Dendritic cell treated with granulocyte-macrophage colony-stimulating factor and Interleukin-4, amounts not matched to agents 40 ng/mL and 50 ng/mL, for 4 days (primary cell): ENCODE results near the gene ADI1.

Source experiments
- H3K27ac Mint-ChIP-seq: one replicate; pipeline ENCODE4 v1.8.0; 2022; ENCODE audit warnings: mild to moderate bottlenecking, mixed read lengths
- H3K27me3 Mint-ChIP-seq: one replicate; pipeline ENCODE4 v1.8.0; 2022; ENCODE audit warnings: mild to moderate bottlenecking, mixed read lengths
- H3K36me3 Mint-ChIP-seq: one replicate; pipeline ENCODE4 v1.8.0; 2022; ENCODE audit warnings: low read depth, mixed read lengths
- H3K4me1 Mint-ChIP-seq: one replicate; pipeline ENCODE4 v1.8.0; 2022; ENCODE audit warnings: low read depth, mixed read lengths
- H3K4me3 Mint-ChIP-seq: one replicate; pipeline ENCODE4 v1.8.0; 2022; ENCODE audit warnings: mild to moderate bottlenecking, moderate library complexity, mixed read lengths
- H3K9me3 Mint-ChIP-seq: one replicate; pipeline ENCODE4 v1.8.0; 2022; ENCODE audit warnings: mixed read lengths
- intact Hi-C: fragments of 100-400 bp; cut with micrococcal nuclease; formaldehyde crosslinking; loops from one replicate; pipeline ENCODE4 v1.15.0; 2022

Gene ADI1

DNA sequence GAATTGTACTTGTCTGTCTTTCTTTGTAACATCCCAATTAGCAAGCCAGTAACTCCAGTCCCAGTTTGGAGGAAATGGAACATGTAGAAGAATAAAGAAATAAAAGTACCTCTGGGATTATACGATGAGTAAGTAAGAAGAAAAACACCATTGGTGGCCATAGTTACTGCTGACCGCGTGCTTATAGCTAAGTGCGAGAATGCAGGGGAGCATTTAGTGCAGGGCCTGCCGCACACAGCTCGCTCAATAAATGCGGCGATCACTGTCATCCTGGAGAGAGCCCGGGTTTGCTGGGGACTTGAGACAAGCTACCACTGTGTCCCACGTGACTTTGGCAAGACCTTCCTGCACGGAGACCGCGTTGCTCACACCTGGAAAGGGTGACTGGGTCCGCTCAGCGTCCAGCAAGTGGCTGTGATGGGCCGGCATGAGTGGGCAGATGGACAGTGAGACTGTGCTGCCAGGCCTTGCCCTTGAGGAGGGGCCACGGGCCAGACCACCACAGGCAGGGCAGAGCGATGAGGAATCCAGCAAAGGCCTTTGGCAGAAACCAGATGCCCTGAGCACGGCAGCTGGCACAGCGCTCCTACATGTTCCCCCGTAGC is 54.8 kb downstream of the ADI1 start:
- Mint-ChIP-seq H3K27ac (no peak overlapping the region), H3K36me3 (peaks cover 97% of the 10 kb centered on the region), H3K9me3 (no peaks in the 10 kb centered on the region), H3K4me1 (peaks cover 5% of the 10 kb centered on the region), H3K4me3 (no peak overlapping the region), H3K27me3 (no peaks in the 10 kb centered on the region)
- intact Hi-C loops = no loop called here

DNA sequence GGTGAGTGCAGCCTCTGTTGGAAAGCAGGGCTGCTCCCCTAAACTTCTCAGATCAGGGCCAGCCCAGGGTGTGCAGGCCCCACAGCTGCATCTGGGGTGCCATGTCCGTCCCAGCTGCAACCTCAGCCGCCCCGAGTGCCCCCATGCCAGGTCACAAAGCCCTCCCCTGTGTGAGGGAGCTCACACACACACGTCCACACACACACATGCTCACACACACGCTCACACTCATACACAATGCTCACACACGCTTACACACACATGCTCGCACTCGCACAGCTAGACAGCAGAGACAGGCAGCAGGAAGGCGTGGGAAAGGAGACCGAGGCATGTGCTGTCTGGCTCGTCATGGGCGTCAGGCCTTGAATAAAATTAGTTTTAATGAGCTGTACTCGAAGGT is 55.4 kb downstream of the ADI1 start:
- H3K9me3 Mint-ChIP-seq = no peaks in the 10 kb centered on the region

GRCh38 chr2:3463186-3463835 is 56.0 kb downstream of the ADI1 start:
- no peaks in the 10 kb centered on the region for H3K27me3 Mint-ChIP-seq
- intact Hi-C loops = no loop called here
- H3K27ac Mint-ChIP-seq = no peak overlapping the region
- H3K36me3 Mint-ChIP-seq = peaks cover 97% of the 10 kb centered on the region
- peaks cover 5% of the 10 kb centered on the region for H3K4me1 Mint-ChIP-seq
- no peaks in the 10 kb centered on the region for H3K9me3 Mint-ChIP-seq
- no peak overlapping the region for H3K4me3 Mint-ChIP-seq

More for the DNA sequence above, 55.4 kb downstream of the ADI1 start:
- H3K27ac Mint-ChIP-seq = no peak overlapping the region
- H3K4me3 Mint-ChIP-seq = no peak overlapping the region
- intact Hi-C loops = no loop called here
- peaks cover 5% of the 10 kb centered on the region for H3K4me1 Mint-ChIP-seq
- H3K36me3 Mint-ChIP-seq = peaks cover 97% of the 10 kb centered on the region
- no peaks in the 10 kb centered on the region for H3K27me3 Mint-ChIP-seq

- H3K27me3 Mint-ChIP-seq = no peaks in the 10 kb centered on the region
Observed at GRCh38 chr2:3462493-3463104, 56.7 kb downstream of the ADI1 start.

DNA sequence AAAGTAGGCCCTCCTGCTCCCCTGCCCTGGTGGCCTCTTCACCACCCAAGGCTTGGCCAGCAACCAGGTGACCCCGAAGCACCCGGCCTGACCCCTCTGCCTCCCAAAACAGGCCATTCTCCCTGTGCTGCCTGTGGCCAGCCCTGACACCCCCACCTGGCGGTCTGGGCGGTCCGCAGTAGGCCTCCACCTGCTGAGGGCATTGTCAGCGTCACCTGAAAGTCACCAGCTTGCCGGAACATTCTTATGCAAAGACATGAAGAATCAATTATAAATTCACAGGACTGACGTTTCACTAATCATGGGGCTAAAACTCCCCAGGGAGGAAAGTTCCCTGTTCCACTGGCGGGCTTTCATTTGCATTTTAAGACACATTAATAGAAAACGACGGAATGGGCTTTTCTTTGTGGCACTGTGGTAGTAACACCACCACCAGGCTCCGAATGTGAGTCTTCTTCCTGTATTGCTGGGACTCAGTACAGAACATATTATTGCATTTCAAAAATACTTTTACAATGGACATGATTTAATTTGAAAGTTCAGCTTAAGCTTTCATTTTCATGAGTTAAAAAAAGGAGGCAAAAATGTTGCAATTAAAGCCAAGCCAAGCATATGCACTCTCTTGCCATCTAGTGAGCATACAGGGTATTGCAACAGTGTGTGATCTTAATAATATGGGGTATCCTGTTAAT is 57.4 kb downstream of the ADI1 start:
- H3K9me3 Mint-ChIP-seq = no peaks in the 10 kb centered on the region
- no peaks in the 10 kb centered on the region for H3K27me3 Mint-ChIP-seq
- H3K36me3 Mint-ChIP-seq = peaks cover 97% of the 10 kb centered on the region
- H3K27ac Mint-ChIP-seq = no peak overlapping the region
- peaks cover 5% of the 10 kb centered on the region for H3K4me1 Mint-ChIP-seq
- intact Hi-C loops = no loop called here
- H3K4me3 Mint-ChIP-seq = no peak overlapping the region

More at GRCh38 chr2:3462493-3463104, 56.7 kb downstream of the ADI1 start:
- peaks cover 97% of the 10 kb centered on the region for H3K36me3 Mint-ChIP-seq
- no peak overlapping the region for H3K4me3 Mint-ChIP-seq
- no peaks in the 10 kb centered on the region for H3K9me3 Mint-ChIP-seq
- intact Hi-C loops = no loop called here
- peaks cover 5% of the 10 kb centered on the region for H3K4me1 Mint-ChIP-seq
- no peak overlapping the region for H3K27ac Mint-ChIP-seq

DNA sequence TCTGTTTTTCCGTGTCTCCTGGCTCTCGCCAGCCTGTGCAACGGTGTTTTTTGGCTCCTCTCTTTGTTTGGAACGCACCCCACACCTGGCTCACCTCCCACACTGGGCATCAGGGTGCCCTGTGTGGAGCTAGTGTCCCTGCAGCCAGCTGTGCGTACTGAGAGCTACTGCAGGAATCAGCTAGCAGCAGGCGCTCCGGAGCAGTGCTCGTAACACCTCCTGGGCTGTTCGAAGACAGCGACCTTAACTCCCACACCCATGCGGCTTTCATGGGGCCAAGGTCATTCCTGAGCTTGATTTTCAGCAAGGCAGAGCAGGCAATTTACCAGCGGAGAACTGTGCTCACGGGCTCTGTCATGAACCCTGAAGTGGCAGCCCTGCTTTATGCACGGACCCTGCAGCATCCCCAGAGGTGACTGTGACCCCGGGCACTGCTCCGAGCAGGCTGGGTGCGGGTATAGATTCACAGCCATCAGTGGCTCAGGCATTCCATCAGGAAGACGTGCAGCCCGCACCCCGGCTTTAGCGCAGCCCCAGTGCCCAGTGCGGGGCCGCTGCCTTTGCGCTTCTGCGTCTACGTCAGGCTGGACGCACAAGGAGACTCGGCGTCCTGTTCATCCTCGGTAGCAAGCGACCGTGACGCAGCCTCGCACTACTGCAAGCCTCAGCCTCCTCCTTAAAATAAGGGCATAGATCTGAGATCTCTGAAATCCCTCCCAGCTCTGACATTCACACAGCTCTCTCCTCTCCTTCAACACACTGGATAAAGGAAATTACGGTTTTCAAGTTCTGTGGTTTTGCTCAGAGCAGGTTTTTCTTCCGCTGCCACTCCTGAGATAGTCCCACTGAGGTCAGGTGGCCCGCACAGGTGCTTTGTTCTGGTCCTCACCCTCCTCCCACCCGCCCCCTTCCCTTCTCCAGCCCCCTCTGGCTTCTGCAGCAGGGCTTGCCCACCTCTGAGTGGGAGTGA is 58.2 kb downstream of the ADI1 start:
- H3K36me3 Mint-ChIP-seq = peaks cover 97% of the 10 kb centered on the region
- H3K9me3 Mint-ChIP-seq = no peaks in the 10 kb centered on the region
- no peaks in the 10 kb centered on the region for H3K27me3 Mint-ChIP-seq
- intact Hi-C loops = no loop called here
- H3K4me1 Mint-ChIP-seq = peaks cover 5% of the 10 kb centered on the region
- H3K27ac Mint-ChIP-seq = no peak overlapping the region
- no peak overlapping the region for H3K4me3 Mint-ChIP-seq

DNA sequence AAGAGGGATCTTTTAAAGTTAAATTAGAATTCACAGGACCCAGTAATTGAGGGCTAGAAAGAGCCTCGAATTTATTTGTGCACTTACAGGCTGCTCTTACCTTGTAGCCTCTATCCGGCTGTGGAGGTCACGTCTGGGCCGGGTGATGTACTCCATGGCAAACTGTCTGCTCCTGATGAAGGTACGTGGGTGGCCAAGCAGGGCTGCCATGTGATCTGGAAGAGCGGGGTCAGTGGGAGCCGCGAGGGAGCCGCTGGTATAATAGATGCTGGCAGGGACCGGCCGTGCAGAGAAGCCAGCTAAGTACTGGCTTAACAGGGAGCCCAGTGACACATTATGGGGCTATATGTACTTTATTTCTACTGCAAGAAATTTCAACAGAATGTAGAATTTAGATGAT is 59.2 kb downstream of the ADI1 start:
- no peaks in the 10 kb centered on the region for H3K9me3 Mint-ChIP-seq
- H3K27me3 Mint-ChIP-seq = no peaks in the 10 kb centered on the region
- H3K4me3 Mint-ChIP-seq = no peak overlapping the region
- H3K4me1 Mint-ChIP-seq = peaks cover 5% of the 10 kb centered on the region
- peaks cover 97% of the 10 kb centered on the region for H3K36me3 Mint-ChIP-seq
- H3K27ac Mint-ChIP-seq = no peak overlapping the region
- intact Hi-C loops = no loop called here

DNA sequence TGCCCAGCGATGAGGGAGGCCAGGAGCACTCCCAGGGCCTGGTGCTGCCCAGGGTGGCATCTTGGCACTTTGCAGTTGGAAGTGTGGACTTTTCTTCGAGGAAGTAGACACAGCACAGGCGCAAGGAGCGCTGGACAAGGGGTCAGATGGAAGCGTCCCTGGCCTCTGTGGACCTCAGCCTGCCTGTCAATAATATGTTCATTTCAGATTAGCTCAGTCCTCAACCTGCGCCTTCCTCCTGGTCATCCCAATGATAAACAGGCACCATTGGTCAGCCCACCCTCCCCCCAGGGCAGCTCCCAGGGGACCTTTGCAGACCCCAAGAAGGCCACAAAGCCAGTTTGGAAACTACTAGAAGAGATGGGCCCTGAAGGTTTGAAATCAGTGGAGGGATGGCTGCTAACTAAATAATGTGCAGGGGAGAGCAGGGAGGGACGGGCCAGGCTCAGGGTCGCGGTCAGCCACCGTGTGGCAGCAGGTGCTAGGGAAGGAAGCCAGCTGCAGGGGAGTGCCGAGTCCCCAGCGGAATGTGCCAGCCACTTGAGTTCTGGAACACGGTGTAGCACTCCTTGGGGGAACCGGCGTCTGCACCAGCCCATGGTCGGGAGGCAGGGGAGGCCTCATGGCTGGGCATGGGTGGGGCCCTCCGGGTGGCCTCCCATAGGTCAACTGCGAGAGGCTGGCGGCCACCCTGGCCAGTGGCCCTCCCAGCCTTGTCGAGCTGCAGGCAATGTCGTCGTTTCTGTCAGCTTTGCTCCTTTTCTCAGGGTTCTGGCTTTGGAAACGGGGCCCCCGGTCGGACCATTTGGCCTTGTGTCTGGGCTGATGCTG is 59.9 kb downstream of the ADI1 start:
- H3K4me3 Mint-ChIP-seq = no peak overlapping the region
- intact Hi-C loops = no loop called here
- H3K36me3 Mint-ChIP-seq = peaks cover 95% of the 10 kb centered on the region
- no peak overlapping the region for H3K27ac Mint-ChIP-seq
- no peaks in the 10 kb centered on the region for H3K27me3 Mint-ChIP-seq
- no peaks in the 10 kb centered on the region for H3K9me3 Mint-ChIP-seq
- H3K4me1 Mint-ChIP-seq = peaks cover 5% of the 10 kb centered on the region

GRCh38 chr2:3458396-3459184 is 60.7 kb downstream of the ADI1 start:
- Mint-ChIP-seq H3K4me3 (no peak overlapping the region), H3K9me3 (no peaks in the 10 kb centered on the region), H3K27me3 (no peaks in the 10 kb centered on the region), H3K27ac (no peak overlapping the region), H3K4me1 (peaks cover 5% of the 10 kb centered on the region), H3K36me3 (peaks cover 95% of the 10 kb centered on the region)
- intact Hi-C loops = no loop called here

DNA sequence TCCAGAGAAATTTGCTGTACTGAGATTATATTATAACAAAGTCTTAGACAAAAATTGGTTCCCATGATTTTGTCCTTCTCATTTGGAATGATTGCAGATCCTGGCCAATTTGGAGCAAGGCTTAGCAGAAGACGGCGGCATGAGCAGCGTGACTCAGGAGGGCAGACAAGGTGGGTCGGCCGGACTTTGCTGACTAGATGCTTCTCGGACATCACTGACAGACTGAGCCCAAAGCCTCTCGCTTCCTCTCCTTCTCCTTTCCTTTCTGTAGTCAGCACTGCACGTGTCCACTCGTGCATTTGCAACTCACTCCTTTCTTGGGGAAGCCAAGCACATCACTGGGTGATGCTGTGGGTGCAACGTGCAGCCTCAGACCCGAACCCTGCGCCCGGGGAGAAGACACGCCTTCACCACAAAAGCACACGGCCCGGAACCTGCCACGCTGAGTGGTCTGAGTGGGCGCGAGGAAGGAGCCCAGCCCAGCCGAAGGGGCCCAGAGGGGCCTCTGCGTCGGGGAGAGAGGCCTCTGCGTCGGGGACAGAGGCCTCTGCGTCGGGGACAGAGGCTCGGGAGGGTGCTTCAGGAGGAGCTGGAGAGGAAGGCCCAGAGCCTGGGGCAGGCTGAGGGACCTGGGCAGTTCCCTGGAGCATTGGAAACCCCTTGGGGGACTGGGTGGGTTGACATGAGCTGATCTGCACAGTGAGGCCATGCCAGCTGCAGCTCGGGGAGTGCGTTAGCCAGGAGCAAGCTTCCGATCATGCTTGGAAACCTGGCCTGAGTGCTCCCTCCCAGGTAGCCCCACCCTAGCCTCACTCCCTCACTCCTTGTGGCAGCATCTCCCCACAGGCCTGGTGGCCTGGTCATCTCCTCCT is 61.6 kb downstream of the ADI1 start:
- Mint-ChIP-seq H3K27ac (no peak overlapping the region), H3K36me3 (peaks cover 95% of the 10 kb centered on the region)

GRCh38 chr2:3456125-3456524 is 63.2 kb downstream of the ADI1 start:
- H3K4me1 Mint-ChIP-seq = no peaks in the 10 kb centered on the region
- peaks cover 98% of the 10 kb centered on the region for H3K36me3 Mint-ChIP-seq
- intact Hi-C loops = no loop called here
- no peaks in the 10 kb centered on the region for H3K27me3 Mint-ChIP-seq
- H3K4me3 Mint-ChIP-seq = no peak overlapping the region
- no peaks in the 10 kb centered on the region for H3K9me3 Mint-ChIP-seq
- no peak overlapping the region for H3K27ac Mint-ChIP-seq

More for the DNA sequence above, 61.6 kb downstream of the ADI1 start:
- H3K4me1 Mint-ChIP-seq = peaks cover 5% of the 10 kb centered on the region
- intact Hi-C loops = no loop called here
- no peaks in the 10 kb centered on the region for H3K9me3 Mint-ChIP-seq
- no peaks in the 10 kb centered on the region for H3K27me3 Mint-ChIP-seq
- no peak overlapping the region for H3K4me3 Mint-ChIP-seq
